ENCODE measurements around the gene PCDHB11.
"Not testable (repeated sequence)": the region's sequence is repeated elsewhere in the genome, so short reads cannot be mapped to it uniquely, and the experiment has no call there.

The PCDHB11 gene

DNA sequence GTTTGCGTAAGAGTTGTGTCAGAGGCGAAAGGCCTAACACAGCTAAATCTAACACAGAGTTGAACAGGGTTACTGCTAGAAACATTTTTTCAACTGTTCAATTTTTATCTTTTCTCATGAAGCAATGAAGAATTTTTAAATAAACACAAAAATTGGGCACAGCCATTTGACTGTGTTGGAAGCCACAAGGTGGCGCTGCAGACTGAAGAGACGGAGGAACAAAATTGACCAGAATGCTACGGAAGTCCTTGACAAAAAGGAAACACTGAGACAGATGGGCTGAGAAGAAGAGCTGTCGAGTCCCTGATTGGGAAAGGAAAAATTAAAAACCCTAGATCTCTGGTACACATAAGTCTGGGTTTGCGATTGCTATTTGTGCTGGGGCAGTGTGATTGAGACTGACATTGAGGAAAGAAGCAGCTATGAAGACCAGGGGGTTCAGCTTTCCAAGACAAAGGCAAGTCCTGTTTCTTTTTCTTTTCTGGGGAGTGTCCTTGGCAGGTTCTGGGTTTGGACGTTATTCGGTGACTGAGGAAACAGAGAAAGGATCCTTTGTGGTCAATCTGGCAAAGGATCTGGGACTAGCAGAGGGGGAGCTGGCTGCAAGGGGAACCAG is 12.4 kb upstream of the PCDHB11 start, which contains the start of gene PCDHB9:
Gene PCDHB9 (plus strand): TSS at position 265 of the 616 bp plus-strand sequence. CDS start 158 bp downstream, at position 423.
- Histone ChIP-seq H3K4me3 (ENCODE audit: low read depth, low read length) (no peak within 1 kb of the TSS), H3K9ac (no peak within 1 kb of the TSS), H3K27ac (no peak within 1 kb of the TSS), H3K27me3 (ENCODE audit: control insufficient read depth, insufficient read depth, low read length) (peaks cover 2% of the 10 kb centered on the region), H2AFZ (no peak within 1 kb of the TSS), H3K4me2 (ENCODE audit: low read length) (no peak within 1 kb of the TSS), H3K36me3 (ENCODE audit: control insufficient read depth, insufficient read depth, low read length) (peaks cover 3% of the 10 kb centered on the region), H3K79me2 (no peaks in the 10 kb centered on the region), H3K4me1 (no peaks in the 10 kb centered on the region), H3K9me3 (ENCODE audit: control insufficient read depth, low read length) (no peaks in the 10 kb centered on the region)
- no peak for TF ChIP-seq CTCF (IDR thresholded peaks at IDR 0.05)

- not testable (repeated sequence) for H3K9ac ChIP-seq; H3K27me3 ChIP-seq (ENCODE audit: control insufficient read depth, insufficient read depth, low read length); H3K4me3 ChIP-seq (ENCODE audit: low read depth, low read length); H3K27ac ChIP-seq; H3K36me3 ChIP-seq (ENCODE audit: control insufficient read depth, insufficient read depth, low read length); H3K4me2 ChIP-seq (ENCODE audit: low read length); H3K9me3 ChIP-seq (ENCODE audit: control insufficient read depth, low read length); H3K4me1 ChIP-seq; H3K79me2 ChIP-seq; H2AFZ ChIP-seq
Measured at GRCh38 chr5:141188682-141189081, 10.7 kb upstream of the PCDHB11 start.

GRCh38 chr5:141189131-141189530 is 10.3 kb upstream of the PCDHB11 start:
- H3K27me3 ChIP-seq (ENCODE audit: control insufficient read depth, insufficient read depth, low read length); H3K4me1 ChIP-seq; H2AFZ ChIP-seq; H3K36me3 ChIP-seq (ENCODE audit: control insufficient read depth, insufficient read depth, low read length); H3K27ac ChIP-seq; H3K4me2 ChIP-seq (ENCODE audit: low read length); H3K4me3 ChIP-seq (ENCODE audit: low read depth, low read length); H3K9ac ChIP-seq; H3K9me3 ChIP-seq (ENCODE audit: control insufficient read depth, low read length); H3K79me2 ChIP-seq: not testable (repeated sequence)

- Histone ChIP-seq H2AFZ (no peak within 1 kb of the TSS), H3K4me1 (no peaks in the 10 kb centered on the region), H3K27me3 (ENCODE audit: control insufficient read depth, insufficient read depth, low read length) (peaks cover 2% of the 10 kb centered on the region), H3K36me3 (ENCODE audit: control insufficient read depth, insufficient read depth, low read length) (no peaks in the 10 kb centered on the region), H3K9ac (no peak within 1 kb of the TSS), H3K4me2 (ENCODE audit: low read length) (no peak within 1 kb of the TSS), H3K9me3 (ENCODE audit: control insufficient read depth, low read length) (no peaks in the 10 kb centered on the region), H3K4me3 (ENCODE audit: low read depth, low read length) (no peak within 1 kb of the TSS), H3K27ac (no peak within 1 kb of the TSS), H3K79me2 (no peaks in the 10 kb centered on the region)
- no peak for TF ChIP-seq CTCF (IDR thresholded peaks at IDR 0.05)
Measured at GRCh38 chr5:141192110-141192725, 7.2 kb upstream of the PCDHB11 start, which contains the start of gene PCDHB10. PCDHB10 (plus strand) TSS chr5:141192353; CDS start chr5:141192553, 200 bp downstream.

GRCh38 chr5:141194332-141194731 is 5.1 kb upstream of the PCDHB11 start:
- H3K4me2 ChIP-seq (ENCODE audit: low read length); H3K4me1 ChIP-seq; H3K27me3 ChIP-seq (ENCODE audit: control insufficient read depth, insufficient read depth, low read length); H3K27ac ChIP-seq; H3K9me3 ChIP-seq (ENCODE audit: control insufficient read depth, low read length); H3K36me3 ChIP-seq (ENCODE audit: control insufficient read depth, insufficient read depth, low read length); H3K9ac ChIP-seq; H3K79me2 ChIP-seq; H2AFZ ChIP-seq; H3K4me3 ChIP-seq (ENCODE audit: low read depth, low read length): not testable (repeated sequence)

GRCh38 chr5:141196363-141196762 is 3.1 kb upstream of the PCDHB11 start:
- H3K27me3 ChIP-seq (ENCODE audit: control insufficient read depth, insufficient read depth, low read length), result no peaks in the 10 kb centered on the region

DNA sequence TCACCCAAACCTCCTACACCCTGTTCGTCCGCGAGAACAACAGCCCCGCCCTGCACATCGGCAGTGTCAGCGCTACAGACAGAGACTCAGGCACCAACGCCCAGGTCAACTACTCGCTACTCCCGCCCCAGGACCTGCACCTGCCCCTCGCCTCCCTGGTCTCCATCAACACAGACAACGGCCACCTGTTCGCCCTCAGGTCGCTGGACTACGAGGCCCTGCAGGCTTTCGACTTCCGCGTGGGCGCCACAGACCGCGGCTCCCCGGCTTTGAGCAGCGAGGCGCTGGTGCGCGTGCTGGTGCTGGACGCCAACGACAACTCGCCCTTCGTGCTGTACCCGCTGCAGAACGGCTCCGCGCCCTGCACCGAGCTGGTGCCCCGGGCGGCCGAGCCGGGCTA is 1.7 kb downstream of the PCDHB11 start:
- H3K27me3 ChIP-seq (ENCODE audit: control insufficient read depth, insufficient read depth, low read length); H3K4me2 ChIP-seq (ENCODE audit: low read length); H3K4me1 ChIP-seq; H3K36me3 ChIP-seq (ENCODE audit: control insufficient read depth, insufficient read depth, low read length); H3K79me2 ChIP-seq; H3K9ac ChIP-seq; H2AFZ ChIP-seq; H3K27ac ChIP-seq; H3K9me3 ChIP-seq (ENCODE audit: control insufficient read depth, low read length); H3K4me3 ChIP-seq (ENCODE audit: low read depth, low read length): not testable (repeated sequence)

More at GRCh38 chr5:141196363-141196762, 3.1 kb upstream of the PCDHB11 start:
- Histone ChIP-seq H3K27ac (no peak overlapping the region), H3K9me3 (ENCODE audit: control insufficient read depth, low read length) (no peaks in the 10 kb centered on the region), H3K9ac (no peak overlapping the region), H3K4me2 (ENCODE audit: low read length) (no peak overlapping the region), H3K79me2 (no peaks in the 10 kb centered on the region), H3K4me3 (ENCODE audit: low read depth, low read length) (no peak overlapping the region), H3K4me1 (no peaks in the 10 kb centered on the region), H3K36me3 (ENCODE audit: control insufficient read depth, insufficient read depth, low read length) (no peaks in the 10 kb centered on the region), H2AFZ (no peak overlapping the region)
- TF ChIP-seq CTCF (IDR thresholded peaks at IDR 0.05), result no peak

GRCh38 chr5:141201646-141202045 is 2.2 kb downstream of the PCDHB11 start:
- not testable (repeated sequence) for H3K4me1 ChIP-seq; H3K9ac ChIP-seq; H3K27ac ChIP-seq; H2AFZ ChIP-seq; H3K4me2 ChIP-seq (ENCODE audit: low read length); H3K9me3 ChIP-seq (ENCODE audit: control insufficient read depth, low read length); H3K36me3 ChIP-seq (ENCODE audit: control insufficient read depth, insufficient read depth, low read length); H3K27me3 ChIP-seq (ENCODE audit: control insufficient read depth, insufficient read depth, low read length); H3K4me3 ChIP-seq (ENCODE audit: low read depth, low read length); H3K79me2 ChIP-seq

Data from parathyroid adenoma (tissue), 2 donors.